Measurements from ENCODE around the gene YRDC. TPM values are rescaled to one million over a fixed set of nuclear protein-coding genes. Genes with fewer than 3 reads are reported as not detected.

Gene YRDC
- total and polyA plus RNA-seq, 4 donors, result 4.4 to 9.8 (median 9.4) TPM

GRCh38 chr1:37849480-37849879 lies 41.5 kb upstream of the YRDC start:
- DNase-seq (ENCODE audit: low spot score), result no peak
- Histone ChIP-seq H3K4me3 (ENCODE audit: low read depth in 1 of 3, low read length in 3 of 3) (no peak overlapping the region), H3K36me3 (ENCODE audit: control insufficient read depth in 4 of 4, insufficient read depth in 3 of 4, low read depth in 1 of 4, low read length in 3 of 4) (peaks cover 0 to 4% (median 3%) of the 10 kb centered on the region in 4 donors), H3K27ac (ENCODE audit: low read depth in 1 of 2, low read length in 2 of 2) (no peak overlapping the region), H3K4me1 (ENCODE audit: control insufficient read depth in 4 of 4, insufficient read depth in 4 of 4, low read length in 3 of 4) (peaks cover 0 to 30% (median 15%) of the 10 kb centered on the region in 4 donors), H3K27me3 (ENCODE audit: control insufficient read depth in 4 of 4, insufficient read depth in 4 of 4, low read length in 3 of 4) (no peaks in the 10 kb centered on the region), H3K9me3 (ENCODE audit: control insufficient read depth in 4 of 4, low read length in 3 of 4) (no peaks in the 10 kb centered on the region), H3K9ac (ENCODE audit: low read depth in 1 of 2, low read length in 2 of 2) (no peak overlapping the region)
- 97% methylated on average over 3 of the region's 3 CpGs for WGBS
- TF ChIP-seq RAD21 (IDR thresholded peaks at IDR 0.05) (no peak), ZBTB33 (IDR thresholded peaks at IDR 0.05) (no peak)

GRCh38 chr1:37846647-37847339 lies 38.8 kb upstream of the YRDC start:
- Histone ChIP-seq H3K4me3 (ENCODE audit: low read depth in 1 of 3, low read length in 3 of 3) (no peak overlapping the region), H3K27me3 (ENCODE audit: control insufficient read depth in 4 of 4, insufficient read depth in 4 of 4, low read length in 3 of 4) (no peaks in the 10 kb centered on the region), H3K9me3 (ENCODE audit: control insufficient read depth in 4 of 4, low read length in 3 of 4) (no peaks in the 10 kb centered on the region), H3K4me1 (ENCODE audit: control insufficient read depth in 4 of 4, insufficient read depth in 4 of 4, low read length in 3 of 4) (peaks cover 0 to 29% (median 16%) of the 10 kb centered on the region in 4 donors), H3K36me3 (ENCODE audit: control insufficient read depth in 4 of 4, insufficient read depth in 3 of 4, low read depth in 1 of 4, low read length in 3 of 4) (peaks cover 0 to 4% (median 0%) of the 10 kb centered on the region in 4 donors), H3K27ac (ENCODE audit: low read depth in 1 of 2, low read length in 2 of 2) (no peak overlapping the region), H3K9ac (ENCODE audit: low read depth in 1 of 2, low read length in 2 of 2) (no peak overlapping the region)
- TF ChIP-seq EGR1 (IDR thresholded peaks at IDR 0.05; ENCODE audit: low read depth in 2 of 2), result no peak
- TF ChIP-seq SP1 (IDR thresholded peaks at IDR 0.05), result no peak
- TF ChIP-seq, protein P1, sequence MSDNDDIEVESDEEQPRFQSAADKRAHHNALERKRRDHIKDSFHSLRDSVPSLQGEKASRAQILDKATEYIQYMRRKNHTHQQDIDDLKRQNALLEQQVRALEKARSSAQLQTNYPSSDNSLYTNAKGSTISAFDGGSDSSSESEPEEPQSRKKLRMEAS (IDR thresholded peaks at IDR 0.05), result no peak
- TF ChIP-seq TAF1 (conservative IDR thresholded peaks at IDR 0.05), result no peak
- TF ChIP-seq HNF4A (conservative IDR thresholded peaks at IDR 0.05), result no peak
- TF ChIP-seq JUND (IDR thresholded peaks at IDR 0.05), result no peak
- TF ChIP-seq YY1 (IDR thresholded peaks at IDR 0.05), result no peak
- TF ChIP-seq RXRA (IDR thresholded peaks at IDR 0.05), result no peak
- TF ChIP-seq FOXA1 (IDR thresholded peaks at IDR 0.05), result no peak
- TF ChIP-seq, protein P2, sequence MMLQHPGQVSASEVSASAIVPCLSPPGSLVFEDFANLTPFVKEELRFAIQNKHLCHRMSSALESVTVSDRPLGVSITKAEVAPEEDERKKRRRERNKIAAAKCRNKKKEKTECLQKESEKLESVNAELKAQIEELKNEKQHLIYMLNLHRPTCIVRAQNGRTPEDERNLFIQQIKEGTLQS (IDR thresholded peaks at IDR 0.05), result no peak
- TF ChIP-seq GABPA (IDR thresholded peaks at IDR 0.05 in 1 of 2, conservative IDR thresholded peaks at IDR 0.05 in 1 of 2), result no peak
- TF ChIP-seq FOXA2 (IDR thresholded peaks at IDR 0.05), result no peak
- no peak for TF ChIP-seq HNF4G (IDR thresholded peaks at IDR 0.05)
- no peak for TF ChIP-seq NR2F2 (IDR thresholded peaks at IDR 0.05)
- no peak for TF ChIP-seq ZBTB33 (IDR thresholded peaks at IDR 0.05)
- WGBS, result 84% methylated on average over 4 of the region's 4 CpGs
- no peak for DNase-seq (ENCODE audit: low spot score)
